ENCODE measurements around the gene RIPOR2. TPM values are rescaled to one million over a fixed set of nuclear protein-coding genes. Genes with fewer than 3 reads are reported as not detected.
"Not testable (repeated sequence)": the region's sequence is repeated elsewhere in the genome, so short reads cannot be mapped to it uniquely, and the experiment has no call there.

Gene RIPOR2
- total and polyA plus RNA-seq, 4 donors, result 1.6 to 10.9 (median 3.7) TPM

- Histone ChIP-seq H3K4me3 (ENCODE audit: low read depth in 1 of 3, low read length in 3 of 3) (no peak overlapping the region), H3K36me3 (ENCODE audit: control insufficient read depth in 4 of 4, insufficient read depth in 3 of 4, low read depth in 1 of 4, low read length in 3 of 4) (no peaks in the 10 kb centered on the region), H3K9me3 (ENCODE audit: control insufficient read depth in 4 of 4, low read length in 3 of 4) (peaks cover 2 to 8% (median 5%) of the 10 kb centered on the region in 4 donors), H3K27me3 (ENCODE audit: control insufficient read depth in 4 of 4, insufficient read depth in 4 of 4, low read length in 3 of 4) (no peaks in the 10 kb centered on the region), H3K27ac (ENCODE audit: low read depth in 1 of 2, low read length in 2 of 2) (no peak overlapping the region), H3K4me1 (ENCODE audit: control insufficient read depth in 4 of 4, insufficient read depth in 4 of 4, low read length in 3 of 4) (no peaks in the 10 kb centered on the region), H3K9ac (ENCODE audit: low read depth in 1 of 2, low read length in 2 of 2) (no peak overlapping the region)
- no peak for DNase-seq (ENCODE audit: low spot score)
- no peak for TF ChIP-seq FOXA2 (IDR thresholded peaks at IDR 0.05)
These were observed 55.3 kb downstream of the RIPOR2 start for GRCh38 chr6:24880451-24880850.

- no peak for DNase-seq (ENCODE audit: low spot score)
- Histone ChIP-seq H3K27me3 (ENCODE audit: control insufficient read depth in 4 of 4, insufficient read depth in 4 of 4, low read length in 3 of 4) (no peaks in the 10 kb centered on the region), H3K36me3 (ENCODE audit: control insufficient read depth in 4 of 4, insufficient read depth in 3 of 4, low read depth in 1 of 4, low read length in 3 of 4) (no peaks in the 10 kb centered on the region), H3K27ac (ENCODE audit: low read depth in 1 of 2, low read length in 2 of 2) (no peak overlapping the region), H3K4me1 (ENCODE audit: control insufficient read depth in 4 of 4, insufficient read depth in 4 of 4, low read length in 3 of 4) (no peaks in the 10 kb centered on the region), H3K9ac (ENCODE audit: low read depth in 1 of 2, low read length in 2 of 2) (no peak overlapping the region), H3K9me3 (ENCODE audit: control insufficient read depth in 4 of 4, low read length in 3 of 4) (peaks cover 2 to 8% (median 5%) of the 10 kb centered on the region in 4 donors), H3K4me3 (ENCODE audit: low read depth in 1 of 3, low read length in 3 of 3) (no peak overlapping the region)
- 95% methylated on average over 3 of the region's 3 CpGs for WGBS
- TF ChIP-seq NR2F2 (IDR thresholded peaks at IDR 0.05) (no peak), HNF4G (IDR thresholded peaks at IDR 0.05) (no peak), ZBTB33 (IDR thresholded peaks at IDR 0.05) (no peak), FOXA1 (IDR thresholded peaks at IDR 0.05) (no peak), EGR1 (IDR thresholded peaks at IDR 0.05; ENCODE audit: low read depth in 2 of 2) (no peak)
- TF ChIP-seq, protein P1, sequence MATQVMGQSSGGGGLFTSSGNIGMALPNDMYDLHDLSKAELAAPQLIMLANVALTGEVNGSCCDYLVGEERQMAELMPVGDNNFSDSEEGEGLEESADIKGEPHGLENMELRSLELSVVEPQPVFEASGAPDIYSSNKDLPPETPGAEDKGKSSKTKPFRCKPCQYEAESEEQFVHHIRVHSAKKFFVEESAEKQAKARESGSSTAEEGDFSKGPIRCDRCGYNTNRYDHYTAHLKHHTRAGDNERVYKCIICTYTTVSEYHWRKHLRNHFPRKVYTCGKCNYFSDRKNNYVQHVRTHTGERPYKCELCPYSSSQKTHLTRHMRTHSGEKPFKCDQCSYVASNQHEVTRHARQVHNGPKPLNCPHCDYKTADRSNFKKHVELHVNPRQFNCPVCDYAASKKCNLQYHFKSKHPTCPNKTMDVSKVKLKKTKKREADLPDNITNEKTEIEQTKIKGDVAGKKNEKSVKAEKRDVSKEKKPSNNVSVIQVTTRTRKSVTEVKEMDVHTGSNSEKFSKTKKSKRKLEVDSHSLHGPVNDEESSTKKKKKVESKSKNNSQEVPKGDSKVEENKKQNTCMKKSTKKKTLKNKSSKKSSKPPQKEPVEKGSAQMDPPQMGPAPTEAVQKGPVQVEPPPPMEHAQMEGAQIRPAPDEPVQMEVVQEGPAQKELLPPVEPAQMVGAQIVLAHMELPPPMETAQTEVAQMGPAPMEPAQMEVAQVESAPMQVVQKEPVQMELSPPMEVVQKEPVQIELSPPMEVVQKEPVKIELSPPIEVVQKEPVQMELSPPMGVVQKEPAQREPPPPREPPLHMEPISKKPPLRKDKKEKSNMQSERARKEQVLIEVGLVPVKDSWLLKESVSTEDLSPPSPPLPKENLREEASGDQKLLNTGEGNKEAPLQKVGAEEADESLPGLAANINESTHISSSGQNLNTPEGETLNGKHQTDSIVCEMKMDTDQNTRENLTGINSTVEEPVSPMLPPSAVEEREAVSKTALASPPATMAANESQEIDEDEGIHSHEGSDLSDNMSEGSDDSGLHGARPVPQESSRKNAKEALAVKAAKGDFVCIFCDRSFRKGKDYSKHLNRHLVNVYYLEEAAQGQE (IDR thresholded peaks at IDR 0.05), result no peak
- TF ChIP-seq, protein P2, sequence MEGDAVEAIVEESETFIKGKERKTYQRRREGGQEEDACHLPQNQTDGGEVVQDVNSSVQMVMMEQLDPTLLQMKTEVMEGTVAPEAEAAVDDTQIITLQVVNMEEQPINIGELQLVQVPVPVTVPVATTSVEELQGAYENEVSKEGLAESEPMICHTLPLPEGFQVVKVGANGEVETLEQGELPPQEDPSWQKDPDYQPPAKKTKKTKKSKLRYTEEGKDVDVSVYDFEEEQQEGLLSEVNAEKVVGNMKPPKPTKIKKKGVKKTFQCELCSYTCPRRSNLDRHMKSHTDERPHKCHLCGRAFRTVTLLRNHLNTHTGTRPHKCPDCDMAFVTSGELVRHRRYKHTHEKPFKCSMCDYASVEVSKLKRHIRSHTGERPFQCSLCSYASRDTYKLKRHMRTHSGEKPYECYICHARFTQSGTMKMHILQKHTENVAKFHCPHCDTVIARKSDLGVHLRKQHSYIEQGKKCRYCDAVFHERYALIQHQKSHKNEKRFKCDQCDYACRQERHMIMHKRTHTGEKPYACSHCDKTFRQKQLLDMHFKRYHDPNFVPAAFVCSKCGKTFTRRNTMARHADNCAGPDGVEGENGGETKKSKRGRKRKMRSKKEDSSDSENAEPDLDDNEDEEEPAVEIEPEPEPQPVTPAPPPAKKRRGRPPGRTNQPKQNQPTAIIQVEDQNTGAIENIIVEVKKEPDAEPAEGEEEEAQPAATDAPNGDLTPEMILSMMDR (IDR thresholded peaks at IDR 0.05; ENCODE audit: low read depth, low read length, missing input control), result no peak
These were observed 56.4 kb downstream of the RIPOR2 start for GRCh38 chr6:24879351-24879750.

DNA sequence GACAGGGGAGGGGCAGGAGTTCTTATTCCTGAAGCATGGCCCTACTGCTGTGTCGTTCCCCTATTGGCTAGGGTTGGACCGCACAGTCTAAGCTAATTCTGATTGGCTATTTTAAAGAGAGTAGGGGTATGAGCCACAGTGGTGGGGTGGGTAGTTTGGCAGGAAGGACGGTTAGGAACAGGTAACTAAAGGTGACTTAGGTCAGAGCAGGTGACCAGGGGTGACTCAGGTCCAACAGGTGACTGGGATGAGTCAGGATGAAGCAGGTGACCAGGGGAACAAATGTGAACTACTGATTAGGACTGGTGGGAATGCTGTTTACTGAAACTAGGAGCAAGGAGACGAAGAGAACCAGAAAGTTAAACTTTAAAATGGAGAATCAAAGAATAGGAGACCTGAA is 58.0 kb downstream of the RIPOR2 start:
- not testable (repeated sequence) for H3K27ac ChIP-seq (ENCODE audit: low read depth in 1 of 2, low read length in 2 of 2); H3K4me3 ChIP-seq (ENCODE audit: low read depth in 1 of 3, low read length in 3 of 3); H3K36me3 ChIP-seq (ENCODE audit: control insufficient read depth in 4 of 4, insufficient read depth in 3 of 4, low read depth in 1 of 4, low read length in 3 of 4); H3K27me3 ChIP-seq (ENCODE audit: control insufficient read depth in 4 of 4, insufficient read depth in 4 of 4, low read length in 3 of 4); H3K4me1 ChIP-seq (ENCODE audit: control insufficient read depth in 4 of 4, insufficient read depth in 4 of 4, low read length in 3 of 4); H3K9ac ChIP-seq (ENCODE audit: low read depth in 1 of 2, low read length in 2 of 2); H3K9me3 ChIP-seq (ENCODE audit: control insufficient read depth in 4 of 4, low read length in 3 of 4); DNase-seq (ENCODE audit: low spot score)
- 74% methylated on average over 4 of the region's 4 CpGs for WGBS

Measured in liver (tissue), 9 donors.